Liver (tissue), 3 donors: Measurements from ENCODE around the gene AATK.

Experiments
- CTCF ChIP-seq: fragments of 150-350 bp; IDR thresholded peaks from 2 replicates; pipeline ENCODE4 v1.5.1; 2017; ENCODE audit warnings: improper control_type of control experiment, low read depth, low read length; ENCODE audit not compliant: missing input control
- GABPA ChIP-seq, 2 donors: IDR thresholded peaks in 1 of 2; conservative IDR thresholded peaks in 1 of 2; 2 replicates each; pipeline ENCODE4 v1.6.1; 2016; ENCODE audit warnings: antibody characterized with exemption in 2 of 2, mild to moderate bottlenecking in 1 of 2, moderate library complexity in 1 of 2
- MAX ChIP-seq: IDR thresholded peaks from 2 replicates; pipeline ENCODE4 v1.6.1; 2016; ENCODE audit warnings: antibody characterized with exemption
- RAD21 ChIP-seq, 2 donors: IDR thresholded peaks; 2 replicates each; pipeline ENCODE4 v1.6.1; 2016; ENCODE audit warnings: antibody characterized with exemption in 2 of 2, mild to moderate bottlenecking in 2 of 2
- REST ChIP-seq: IDR thresholded peaks from 2 replicates; pipeline ENCODE4 v1.6.1; 2016; ENCODE audit warnings: antibody characterized with exemption, mild to moderate bottlenecking
- YY1 ChIP-seq: IDR thresholded peaks from 2 replicates; pipeline ENCODE4 v1.6.1; 2016; ENCODE audit warnings: antibody characterized with exemption, mild to moderate bottlenecking
- donor health status: healthy.
- donor health status: healthy.

- TF ChIP-seq YY1 (no peak), MAX (no peak), GABPA (IDR thresholded peaks at IDR 0.05 in 1 of 2, conservative IDR thresholded peaks at IDR 0.05 in 1 of 2) (no peak), REST (no peak), CTCF (no peak), RAD21 (IDR thresholded peaks at IDR 0.05) (no peak)
These were observed 80.6 kb downstream of the AATK start for GRCh38 chr17:81085420-81085911.
